GM18873 (cell line): ENCODE data around the gene PPP2R2B.

Experiments
- ATAC-seq: cut with Tn5 transposase; IDR thresholded peaks from one replicate; pipeline ENCODE4 v1.9.1; 2021; ENCODE audit warnings: mild to moderate bottlenecking, moderate library complexity, moderate number of reproducible peaks; ENCODE audit not compliant: unreplicated experiment, low FRiP score

PPP2R2B gene

DNA sequence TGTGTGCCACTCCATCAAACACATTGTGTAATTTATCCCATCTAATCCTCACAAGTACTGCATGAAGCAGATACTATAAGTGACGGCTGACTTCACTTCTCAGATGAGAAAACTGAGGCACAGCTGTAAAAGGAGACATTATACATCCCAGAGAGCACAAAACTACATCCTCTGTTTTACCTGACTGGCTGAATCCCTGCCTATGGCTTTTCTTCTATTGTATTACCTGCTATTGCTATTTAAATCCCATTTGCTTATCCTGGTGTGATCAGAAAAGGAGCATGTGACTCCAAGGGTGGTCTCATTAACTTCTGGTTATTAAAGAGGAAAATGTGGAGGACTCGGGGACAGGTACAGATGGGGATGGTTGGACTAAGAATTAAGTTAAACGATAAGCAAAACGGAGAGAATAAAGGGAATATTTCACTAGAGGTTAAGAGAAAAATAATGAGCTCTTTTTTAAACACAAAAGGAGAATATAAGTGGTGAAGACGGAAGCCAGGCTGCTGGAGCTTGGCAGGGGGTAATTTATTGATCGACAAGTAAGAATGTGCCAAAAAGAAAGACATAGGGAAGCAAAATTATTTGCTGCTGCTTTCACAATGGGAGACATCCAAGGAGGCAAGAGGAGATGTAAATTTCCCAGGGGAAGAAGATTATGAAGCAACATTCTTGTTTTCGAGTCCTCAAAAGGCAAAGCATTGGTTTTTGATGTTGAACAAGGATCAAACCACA lies 206.8 kb downstream of the PPP2R2B start:
- no peak for ATAC-seq

DNA sequence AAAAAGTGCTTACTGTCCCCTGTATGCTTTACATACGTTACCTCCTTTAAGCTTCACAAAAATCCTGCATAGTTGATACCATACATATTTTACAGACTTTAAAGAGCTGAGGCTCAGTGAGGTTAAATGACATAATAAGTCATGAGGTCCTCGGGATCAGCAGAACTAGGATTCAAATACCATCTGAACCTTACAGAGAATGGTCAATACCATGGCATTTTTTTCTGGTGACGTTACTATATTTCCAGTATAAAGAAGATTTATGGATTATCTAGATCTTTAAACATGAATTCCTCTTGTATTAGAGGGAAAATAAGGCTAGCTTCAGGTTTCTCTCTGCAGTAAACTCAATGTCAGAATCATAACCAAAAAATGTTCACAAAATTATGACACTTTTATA lies 208.9 kb downstream of the PPP2R2B start:
- no peak for ATAC-seq

DNA sequence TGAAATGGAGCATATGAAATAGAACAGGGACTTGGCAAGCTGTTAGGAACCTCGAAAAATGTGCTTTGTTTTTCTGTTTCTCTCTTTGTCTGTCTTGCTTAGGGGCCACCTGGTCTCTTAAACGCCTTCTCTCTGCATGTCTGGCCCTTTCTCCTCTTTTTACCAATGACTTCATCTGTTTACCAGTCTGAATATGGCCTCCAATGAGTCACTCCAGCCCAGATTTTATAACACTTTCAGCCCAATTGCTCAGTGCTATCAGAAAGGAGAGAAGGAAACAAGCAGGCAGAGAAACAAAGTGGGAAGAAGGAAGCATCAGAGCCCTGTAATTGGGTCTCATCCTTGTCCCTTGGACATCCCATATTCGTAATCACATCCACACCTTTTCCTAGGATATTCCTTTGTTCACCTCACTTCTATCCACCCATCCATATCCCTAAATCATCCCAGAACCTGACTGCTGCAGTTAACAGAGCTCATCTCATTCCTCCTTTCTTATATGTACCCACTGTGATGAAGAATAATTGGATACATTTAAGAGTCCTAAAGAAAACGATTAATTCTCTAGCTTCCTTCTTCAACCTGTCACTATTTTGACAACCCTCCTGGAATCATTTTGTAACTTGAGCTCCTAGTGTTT lies 210.8 kb downstream of the PPP2R2B start:
- ATAC-seq = no peak

DNA sequence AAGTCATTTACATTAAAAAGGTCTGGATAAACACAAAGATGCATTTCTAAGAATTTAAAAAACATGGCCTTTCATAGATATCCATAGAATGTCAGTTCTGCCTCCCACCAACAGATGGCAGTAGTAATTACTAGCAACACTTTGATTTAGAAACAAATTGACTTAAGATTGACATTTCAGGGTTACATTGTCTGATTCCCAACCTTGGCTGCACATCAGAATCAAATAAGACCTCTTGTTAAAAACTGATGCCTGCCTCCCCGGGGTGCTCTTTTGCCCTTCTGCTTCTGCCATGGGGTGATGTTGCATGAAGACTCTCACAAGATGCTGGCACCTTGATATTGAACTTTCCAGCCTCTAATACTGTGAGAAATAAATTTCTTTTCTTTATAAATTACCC lies 216.3 kb downstream of the PPP2R2B start:
- ATAC-seq = no peak

GRCh38 chr5:146660376-146660960 lies 218.1 kb downstream of the PPP2R2B start:
- ATAC-seq = no peak

GRCh38 chr5:146659961-146660360 lies 218.6 kb downstream of the PPP2R2B start:
- ATAC-seq = no peak

DNA sequence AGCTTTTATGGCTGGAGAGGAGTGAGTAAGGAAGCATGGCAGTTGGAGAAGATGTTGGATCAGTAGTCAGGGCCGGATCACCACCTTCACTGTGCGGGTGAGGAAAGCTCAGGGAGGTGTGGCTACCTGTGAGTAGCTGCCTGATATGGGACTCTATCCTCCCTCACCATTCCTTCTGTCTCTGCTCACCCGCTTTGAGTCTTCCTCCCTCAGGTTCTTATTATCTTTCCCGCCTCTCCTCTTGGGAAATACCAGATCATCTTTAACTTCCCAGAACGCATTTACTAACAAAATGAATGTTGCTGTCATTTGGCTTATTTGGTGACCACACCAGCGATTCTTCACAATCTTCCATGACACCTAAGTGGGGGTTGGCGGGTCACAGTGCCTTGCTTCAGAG lies 221.9 kb downstream of the PPP2R2B start:
- no peak for ATAC-seq

DNA sequence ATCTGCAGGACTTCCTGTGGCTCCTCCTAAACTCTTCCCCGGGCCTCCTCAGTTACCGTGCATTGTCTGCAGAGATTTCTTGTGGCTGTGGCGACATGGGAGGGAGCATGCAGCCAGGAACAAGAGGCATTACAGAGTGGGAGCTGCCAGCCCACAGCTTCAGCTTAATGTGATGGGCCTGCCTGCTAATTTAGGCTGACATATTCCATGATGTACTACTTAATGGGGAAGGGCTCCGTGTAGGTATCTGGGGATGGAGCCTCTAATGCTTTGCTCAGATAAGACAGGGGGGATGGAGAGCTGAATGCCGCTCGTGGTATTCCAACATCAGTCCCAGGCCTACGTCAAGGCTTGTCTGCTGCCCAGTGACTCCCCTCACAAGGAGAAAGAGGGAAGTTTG lies 225.0 kb downstream of the PPP2R2B start:
- no peak for ATAC-seq

DNA sequence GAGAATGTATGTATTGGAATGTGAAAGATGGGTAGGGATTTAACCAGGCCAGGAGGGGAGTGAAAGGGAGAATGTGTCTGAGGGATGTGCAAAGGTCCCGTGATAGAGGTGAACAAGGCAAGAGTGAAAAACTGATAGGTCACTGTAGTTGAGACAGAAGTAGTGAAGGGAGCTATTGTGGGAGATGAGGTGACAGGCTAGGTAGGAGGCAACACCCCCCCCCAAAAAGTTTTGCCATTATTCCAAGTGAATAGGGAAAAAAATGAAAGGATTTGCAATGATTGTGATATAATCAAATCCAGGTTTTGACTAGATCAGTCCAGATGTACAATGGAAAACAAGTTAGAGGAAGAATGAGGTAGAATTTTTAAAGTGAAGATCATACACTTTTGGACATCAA lies 226.0 kb downstream of the PPP2R2B start:
- ATAC-seq = no peak

- ATAC-seq = no peak
Observed at GRCh38 chr5:146647656-146648199, 230.8 kb downstream of the PPP2R2B start.

DNA sequence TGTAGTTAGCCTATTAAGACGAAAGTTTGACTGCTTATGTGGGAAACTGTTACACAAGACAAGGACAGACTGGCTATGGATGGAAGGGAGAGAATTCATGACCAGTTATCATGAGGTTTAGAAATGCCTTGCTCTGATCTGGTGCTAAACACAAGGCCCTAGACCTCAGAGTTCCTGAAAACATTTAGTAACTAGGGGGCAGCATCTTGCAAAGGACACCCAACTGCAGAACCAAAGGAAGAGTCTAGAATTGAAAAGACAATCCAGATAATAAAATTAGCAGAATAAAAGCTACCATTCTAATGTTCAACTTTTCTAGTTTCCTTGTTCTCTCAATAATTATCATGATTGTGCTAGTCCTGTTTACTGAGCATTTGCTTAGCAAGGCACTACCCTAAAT lies 232.1 kb downstream of the PPP2R2B start:
- no peak for ATAC-seq

- no peak for ATAC-seq
Observed at GRCh38 chr5:146645342-146645741, 233.2 kb downstream of the PPP2R2B start.

GRCh38 chr5:146644831-146645230 lies 233.7 kb downstream of the PPP2R2B start:
- ATAC-seq = no peak

DNA sequence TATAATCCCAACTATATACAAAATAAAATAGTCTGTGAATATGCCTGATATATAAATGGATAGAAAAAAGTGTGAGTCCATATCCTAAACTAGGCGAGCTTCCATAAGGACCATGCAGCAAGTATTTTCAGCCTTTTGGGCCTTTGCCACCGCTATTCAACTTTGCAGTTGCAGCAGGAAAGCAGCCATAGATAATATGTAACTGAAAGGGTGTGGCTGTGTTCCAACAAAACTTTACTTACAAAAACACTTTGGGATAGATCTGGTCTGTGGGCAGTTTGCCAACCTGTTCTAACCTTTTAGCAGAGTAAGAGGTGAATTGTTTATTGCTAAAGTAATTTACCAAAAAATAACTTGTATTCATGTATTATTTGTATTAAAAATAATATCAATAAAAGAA lies 234.8 kb downstream of the PPP2R2B start:
- ATAC-seq = no peak

DNA sequence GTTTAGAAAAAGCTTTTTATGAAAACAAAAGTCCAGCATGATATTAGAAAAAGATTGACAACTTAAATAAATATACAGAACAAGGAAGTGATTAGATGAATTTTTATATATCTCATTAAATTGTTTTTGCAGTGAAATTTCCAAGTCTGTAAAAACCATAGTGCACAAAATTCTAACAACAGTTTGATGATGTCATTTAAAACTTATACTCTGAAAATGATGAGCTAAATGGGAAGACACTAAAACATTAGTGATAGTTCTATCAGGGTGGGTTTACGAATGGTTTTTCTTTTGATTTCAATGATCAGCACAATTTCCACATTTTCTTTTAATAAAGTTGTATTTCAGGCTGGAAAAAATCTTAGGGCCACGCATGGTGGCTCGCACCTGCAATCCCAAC lies 236.1 kb downstream of the PPP2R2B start:
- no peak for ATAC-seq

DNA sequence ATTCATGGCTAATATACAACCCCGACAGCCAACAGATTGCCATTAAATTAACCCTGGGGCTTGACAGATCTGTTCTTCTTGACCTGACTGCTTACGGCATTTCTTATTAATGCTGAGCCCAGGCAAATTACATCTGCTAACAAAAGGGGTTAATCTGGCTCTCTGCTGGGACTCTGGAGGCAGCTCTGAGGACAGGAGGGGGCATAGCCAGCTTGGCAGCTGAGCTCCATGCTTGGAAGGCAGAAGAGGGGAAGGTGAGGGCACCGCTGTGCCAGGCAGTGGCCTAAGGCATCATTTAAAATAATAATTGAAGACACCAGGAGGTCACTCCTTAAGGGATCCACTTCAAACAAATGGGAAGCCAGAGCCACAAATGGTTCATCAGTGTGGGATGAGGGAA lies 236.6 kb downstream of the PPP2R2B start:
- no peak for ATAC-seq

DNA sequence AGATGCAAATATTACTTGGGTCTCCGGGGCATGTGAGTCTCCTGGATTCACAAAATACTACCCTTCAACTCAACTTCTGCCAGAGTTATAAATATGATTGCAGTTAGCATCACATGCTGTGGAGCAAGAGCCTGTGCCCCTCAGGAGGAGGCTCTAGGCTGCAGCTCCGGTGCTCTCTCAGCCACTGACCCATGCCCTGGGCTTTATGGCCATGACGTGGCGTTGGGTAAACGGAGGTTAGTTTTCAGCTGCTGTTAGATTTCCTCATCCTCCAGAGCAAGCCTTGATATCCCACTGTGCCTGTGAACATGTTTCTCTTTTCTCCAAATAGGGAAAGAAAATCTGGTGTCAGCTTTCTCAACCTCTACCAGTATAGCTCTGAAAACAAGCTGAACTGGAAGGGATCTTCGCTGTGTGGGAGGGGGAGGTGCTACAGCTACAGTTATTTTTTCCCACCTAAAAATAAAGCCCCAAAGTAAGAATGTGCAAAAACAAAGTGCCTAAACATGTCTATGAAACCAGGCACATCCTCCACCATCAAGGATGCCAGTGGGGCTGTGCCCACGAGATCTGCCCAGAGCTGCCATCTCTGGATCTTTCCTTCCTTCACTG lies 238.2 kb downstream of the PPP2R2B start:
- no peak for ATAC-seq

GRCh38 chr5:146635443-146635842 lies 243.1 kb downstream of the PPP2R2B start:
- ATAC-seq = no peak

GRCh38 chr5:146633323-146633764 lies 245.2 kb downstream of the PPP2R2B start:
- ATAC-seq = no peak

DNA sequence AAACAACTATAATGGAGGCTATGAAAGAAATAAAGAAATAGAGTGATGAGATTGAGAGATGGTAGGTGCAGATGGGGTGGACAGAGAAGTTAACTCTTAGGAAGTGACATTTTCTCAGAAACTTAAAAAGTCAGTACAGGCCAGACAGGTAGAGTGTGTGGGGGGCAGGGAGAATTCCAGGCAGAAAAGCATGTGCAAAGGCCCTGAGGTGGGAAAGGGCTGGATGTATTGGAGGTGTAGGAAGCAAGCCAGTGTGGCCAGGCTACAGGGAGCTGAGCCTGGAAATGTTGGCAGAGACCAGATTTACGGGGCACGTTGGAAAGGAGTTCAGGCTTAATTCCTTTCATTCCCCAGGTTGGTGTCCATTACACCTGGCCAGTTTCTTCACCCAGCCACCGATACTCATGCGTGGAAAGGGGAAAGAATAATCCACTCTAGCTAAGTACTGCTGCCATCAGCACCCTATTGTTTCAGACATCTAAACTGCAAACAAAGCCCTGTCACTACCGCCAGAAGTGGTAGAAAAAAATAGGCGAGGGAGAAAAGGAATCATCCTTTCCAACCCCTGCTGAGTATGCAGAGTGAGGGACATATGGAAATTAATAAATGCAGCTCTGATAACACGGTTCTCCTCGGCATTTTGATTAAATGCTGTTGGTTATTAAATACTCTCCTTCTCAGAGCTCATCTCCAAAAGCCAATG lies 245.8 kb downstream of the PPP2R2B start:
- no peak for ATAC-seq

DNA sequence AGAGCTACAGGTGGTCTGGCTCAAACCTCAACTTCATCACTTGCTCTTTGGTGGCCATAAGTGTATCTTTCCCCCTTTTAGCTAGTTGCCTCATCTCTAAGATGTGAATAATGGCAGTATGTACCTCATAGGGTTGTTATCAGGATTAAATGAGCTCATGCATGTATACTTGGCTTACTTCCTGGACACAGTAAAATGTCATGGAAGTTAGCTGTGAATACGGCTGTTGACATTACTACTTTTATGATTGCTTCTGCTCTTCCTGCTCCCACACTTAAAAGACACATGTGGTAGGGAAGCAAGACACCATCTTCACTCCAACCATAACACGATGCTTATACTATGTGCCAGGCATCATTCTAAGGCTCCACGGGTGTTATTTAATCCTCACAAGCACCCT lies 248.1 kb downstream of the PPP2R2B start:
- ATAC-seq = no peak
